ENCODE results near the gene RFX7.

The RFX7 gene

DNA sequence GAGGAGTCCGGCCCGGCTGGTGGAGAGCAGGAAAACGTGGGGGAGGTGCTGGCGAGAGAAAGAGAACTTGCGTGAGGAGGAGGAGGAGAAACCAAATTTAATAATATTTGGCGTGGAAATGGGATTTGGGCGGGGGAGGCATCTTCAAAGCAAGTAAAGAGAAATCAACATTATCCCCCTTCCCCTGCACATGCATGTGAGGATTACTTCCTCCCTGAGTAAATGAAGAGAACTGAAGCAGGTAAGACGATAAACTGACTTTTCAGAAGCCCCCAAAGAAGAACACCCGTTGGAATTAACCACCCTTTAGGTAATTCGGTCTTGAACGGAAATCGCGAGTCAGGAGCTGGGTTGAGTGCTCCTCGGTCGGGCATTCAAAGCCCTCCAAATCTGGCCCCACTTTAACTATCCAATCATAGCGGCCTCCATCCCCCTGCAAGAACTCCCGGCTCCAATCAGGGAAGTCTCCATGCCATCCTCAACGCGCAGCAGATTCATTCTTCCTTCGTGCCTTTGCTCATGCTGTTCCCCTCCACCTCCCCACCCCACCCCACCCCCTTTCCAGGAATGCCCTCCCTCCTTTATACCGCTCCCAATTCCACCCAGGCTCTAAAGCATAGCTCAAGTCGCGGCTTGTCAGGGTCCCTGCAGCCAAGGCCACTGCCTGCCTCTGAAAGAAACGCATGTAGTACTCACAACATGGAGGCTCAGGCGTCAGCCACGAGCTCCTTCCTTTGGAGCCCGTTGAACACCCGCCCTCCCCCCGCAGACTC, 545 bp upstream of the RFX7 start:
- DNase-seq: peak; percentile 12 to 16

- DNase-seq: peak; percentile 2 to 16
Measured at GRCh38 chr15:56242576-56243162, 1.0 kb downstream of the RFX7 start.

- no peak for DNase-seq
Measured at GRCh38 chr15:56241374-56242105, 2.1 kb downstream of the RFX7 start.

DNA sequence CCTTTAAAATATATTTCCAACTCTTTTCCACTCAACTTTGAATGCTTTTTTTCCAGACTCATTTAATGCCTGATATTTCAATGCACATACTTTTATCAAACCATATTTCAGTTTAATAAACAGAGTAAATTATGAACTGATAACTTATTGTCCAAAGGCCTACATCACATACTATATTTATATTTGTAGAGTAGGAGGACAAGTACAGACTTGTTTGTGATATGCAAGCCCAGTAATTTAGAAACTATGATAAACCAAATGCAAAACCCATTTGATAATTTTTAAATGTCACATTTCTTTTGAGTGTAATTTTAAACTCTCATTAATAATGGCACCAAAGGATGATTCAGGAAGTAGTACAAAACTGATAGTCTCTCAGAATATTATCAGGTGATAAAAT, 3.3 kb downstream of the RFX7 start:
- DNase-seq: no peak

DNA sequence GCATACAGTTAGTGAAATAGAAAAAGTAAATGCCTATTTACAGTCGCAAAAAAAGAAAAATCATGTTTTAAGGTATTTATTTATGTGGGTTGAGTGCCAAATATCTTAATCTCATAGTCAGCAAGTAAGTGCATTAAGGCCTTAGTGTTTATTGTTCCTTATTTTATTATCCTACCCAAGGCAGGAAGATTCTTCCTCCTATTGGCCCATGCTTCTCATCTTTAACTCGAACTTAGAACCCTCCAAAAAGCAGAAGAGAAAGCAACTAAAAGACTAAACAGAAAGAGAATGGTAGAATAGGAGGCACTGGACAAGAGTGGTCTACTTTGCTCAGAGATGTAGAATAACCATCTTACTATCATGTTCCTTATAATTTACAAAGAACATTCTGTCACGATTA, 7.5 kb downstream of the RFX7 start:
- no peak for DNase-seq

- DNase-seq: no peak
Measured at GRCh38 chr15:56234804-56235203, 8.9 kb downstream of the RFX7 start.

DNA sequence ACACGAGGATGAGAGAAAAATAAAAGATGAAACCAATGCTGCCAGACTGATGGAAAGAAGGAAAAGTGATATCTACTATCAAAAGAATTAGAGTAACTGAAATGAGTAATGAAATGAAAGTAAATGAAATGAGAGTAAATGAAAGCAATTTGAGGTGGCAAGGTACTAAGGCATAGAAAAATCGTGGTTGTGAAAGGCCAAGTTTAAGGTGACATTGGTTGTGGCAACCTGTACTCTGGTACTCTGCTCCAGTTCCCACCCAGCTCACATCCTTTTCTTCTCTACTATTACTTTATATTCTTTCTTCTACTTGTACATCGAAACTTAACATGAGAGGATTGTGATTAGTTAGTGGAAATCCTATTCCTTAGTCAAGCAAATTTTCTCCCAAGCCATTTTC, 10.1 kb downstream of the RFX7 start:
- no peak for DNase-seq

- DNase-seq: no peak
Measured at GRCh38 chr15:56232058-56232457, 11.6 kb downstream of the RFX7 start.

DNA sequence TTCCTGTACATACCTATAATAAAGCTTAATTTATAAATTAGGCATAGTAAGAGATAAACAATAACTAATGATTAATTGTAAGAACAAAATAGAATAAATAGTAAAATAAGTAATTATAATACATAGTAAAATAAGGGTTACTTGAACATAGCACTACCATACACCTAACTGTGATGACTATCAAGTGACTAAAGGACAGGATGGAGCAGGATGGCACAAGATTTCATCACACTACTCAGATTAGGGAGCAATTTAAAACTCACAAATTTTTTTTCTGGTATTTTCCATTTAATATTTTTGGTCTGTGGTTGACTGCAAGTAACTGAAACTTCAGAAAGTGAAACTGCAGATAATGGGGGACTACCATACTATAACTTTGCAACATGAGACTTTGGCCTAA, 14.8 kb downstream of the RFX7 start:
- DNase-seq: no peak

DNA sequence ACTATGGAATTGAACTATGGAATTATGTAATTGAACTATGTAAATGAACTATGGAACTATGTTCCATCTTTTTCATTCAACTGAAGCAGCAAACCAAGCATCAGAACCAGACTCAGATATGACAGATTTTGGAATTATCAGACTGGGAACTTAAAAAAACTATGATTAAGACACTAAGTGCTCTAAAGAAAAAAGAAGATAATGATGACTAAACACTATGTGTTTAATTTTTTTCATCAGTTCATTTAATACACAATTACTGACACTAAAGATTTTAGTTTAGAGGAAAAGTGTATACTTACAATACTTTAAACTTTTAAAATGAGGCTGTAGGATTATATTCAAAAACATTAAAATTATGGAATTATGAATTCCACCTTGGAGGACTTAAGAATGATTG, 15.3 kb downstream of the RFX7 start:
- no peak for DNase-seq

GRCh38 chr15:56227780-56228179, 15.9 kb downstream of the RFX7 start:
- no peak for DNase-seq

GRCh38 chr15:56227306-56227705, 16.4 kb downstream of the RFX7 start:
- DNase-seq: no peak

DNA sequence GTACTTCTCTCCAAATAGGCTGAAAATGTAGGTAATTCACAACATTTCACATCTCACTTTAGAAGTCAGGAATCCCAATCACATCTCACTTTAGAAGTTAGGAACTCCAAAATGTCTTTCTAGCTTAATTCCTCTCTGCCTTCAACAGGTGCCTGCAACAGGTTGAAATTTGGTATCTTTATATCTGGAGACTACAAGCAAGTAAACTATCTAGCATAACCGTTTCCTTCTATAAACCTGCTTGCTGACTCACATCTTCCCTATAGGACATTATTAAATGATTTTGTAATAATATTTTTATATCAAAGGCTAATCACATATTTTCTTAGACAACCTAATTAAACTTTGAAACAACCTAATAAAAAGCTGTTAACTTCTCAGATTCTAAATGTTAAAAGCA, 18.2 kb downstream of the RFX7 start:
- no peak for DNase-seq

- no peak for DNase-seq
Measured at GRCh38 chr15:56222302-56222701, 21.4 kb downstream of the RFX7 start.

DNA sequence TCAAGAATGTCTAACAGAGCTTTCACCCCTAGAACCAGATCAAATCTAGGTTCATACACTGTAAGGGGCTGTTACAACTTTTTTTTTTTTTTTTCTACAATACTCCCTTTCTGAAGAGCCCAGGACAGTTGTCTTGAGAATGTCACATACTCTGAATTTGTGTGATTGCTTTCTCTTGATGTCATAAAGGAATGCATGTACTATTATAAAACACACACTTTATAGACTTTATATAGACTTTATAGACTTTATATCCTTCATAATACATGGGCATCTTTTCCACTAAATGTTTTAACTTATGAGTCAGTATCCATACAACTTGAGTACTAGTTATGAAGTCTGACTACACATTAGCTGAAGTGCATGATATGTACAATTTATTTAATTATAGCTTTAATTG, 26.3 kb downstream of the RFX7 start:
- DNase-seq: no peak

GRCh38 chr15:56215769-56216168, 27.9 kb downstream of the RFX7 start:
- no peak for DNase-seq

- no peak for DNase-seq
Measured at GRCh38 chr15:56211960-56212550, 31.6 kb downstream of the RFX7 start.

GRCh38 chr15:56211064-56211463, 32.6 kb downstream of the RFX7 start:
- no peak for DNase-seq

GRCh38 chr15:56208641-56209155, 35.0 kb downstream of the RFX7 start:
- DNase-seq: no peak

- no peak for DNase-seq
Measured at GRCh38 chr15:56208185-56208584, 35.5 kb downstream of the RFX7 start.

DNA sequence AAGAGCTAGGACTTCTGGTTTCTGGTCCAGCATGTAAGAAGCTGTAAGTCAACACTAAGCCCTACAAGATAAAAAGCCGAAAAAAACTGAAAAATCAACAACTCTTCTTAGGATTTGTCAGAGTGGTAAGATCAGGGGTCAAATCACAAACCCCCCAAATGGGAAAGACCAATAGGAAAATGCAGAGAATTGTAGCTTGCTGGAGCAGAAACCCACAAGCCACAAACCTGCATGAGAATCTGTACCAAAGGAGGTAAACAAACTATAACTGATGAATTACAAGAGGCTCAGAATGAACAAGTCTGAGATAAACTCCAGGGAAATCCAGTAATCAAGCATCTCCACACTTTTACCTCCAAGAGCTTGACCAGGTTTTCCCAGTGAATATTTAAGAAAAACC, 36.0 kb downstream of the RFX7 start:
- DNase-seq: no peak

DNA sequence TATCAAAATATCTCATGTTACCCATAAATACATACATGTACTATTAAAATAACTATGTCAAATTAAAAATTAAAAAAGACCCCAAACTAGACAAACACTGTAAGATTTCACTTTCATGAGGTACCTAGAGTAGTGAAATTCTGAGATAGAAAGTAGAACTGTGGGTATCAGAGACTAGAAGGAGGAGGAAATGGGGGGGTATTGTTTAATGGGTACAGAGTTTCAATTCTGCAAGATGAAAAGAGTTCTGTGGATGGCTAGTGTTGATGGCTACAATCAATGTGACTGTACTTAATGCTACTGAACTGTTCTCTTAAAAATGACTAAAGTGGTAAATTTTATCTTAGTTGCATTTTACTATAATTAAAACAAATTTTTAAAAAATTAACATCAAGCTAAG, 36.6 kb downstream of the RFX7 start:
- no peak for DNase-seq

DNA sequence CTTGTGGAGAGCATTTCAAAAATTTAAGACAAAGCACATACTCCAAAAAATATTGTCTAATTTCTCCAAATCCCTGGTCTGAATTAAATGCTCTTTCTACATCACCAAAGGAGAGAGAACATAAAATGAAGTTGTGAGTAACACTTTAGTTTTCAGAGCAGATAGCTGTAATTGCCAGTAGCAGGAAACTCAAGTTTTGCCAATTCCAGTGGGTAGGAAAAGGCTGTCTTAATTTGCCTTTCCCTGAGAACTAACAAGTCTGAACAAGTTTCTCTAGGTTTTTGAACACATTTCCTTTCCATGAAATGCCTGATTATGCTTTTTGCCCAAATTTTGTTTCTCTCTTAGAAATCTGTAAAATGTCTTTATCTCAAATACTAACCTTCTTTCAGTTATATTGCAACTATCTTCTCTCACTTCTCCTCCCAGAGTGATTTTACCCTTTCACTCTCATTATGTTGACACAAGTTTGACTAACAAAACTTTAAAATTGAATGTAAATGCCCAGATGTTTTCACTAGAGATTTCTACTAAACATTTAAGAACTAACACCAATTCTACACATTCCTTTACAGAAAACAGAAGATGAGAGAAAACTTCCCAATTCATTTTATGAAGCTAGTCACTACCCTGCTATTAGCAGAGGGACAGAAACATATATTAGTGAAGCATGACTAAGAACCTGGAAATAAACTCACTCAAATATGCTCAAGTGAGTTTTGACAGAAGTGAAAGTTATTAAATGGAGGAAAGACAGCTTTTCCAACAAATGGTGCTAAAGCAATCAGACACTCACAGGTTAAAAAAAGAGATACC, 38.4 kb downstream of the RFX7 start:
- no peak for DNase-seq
